ENCODE results near the gene KLRF1.

The KLRF1 gene

DNA sequence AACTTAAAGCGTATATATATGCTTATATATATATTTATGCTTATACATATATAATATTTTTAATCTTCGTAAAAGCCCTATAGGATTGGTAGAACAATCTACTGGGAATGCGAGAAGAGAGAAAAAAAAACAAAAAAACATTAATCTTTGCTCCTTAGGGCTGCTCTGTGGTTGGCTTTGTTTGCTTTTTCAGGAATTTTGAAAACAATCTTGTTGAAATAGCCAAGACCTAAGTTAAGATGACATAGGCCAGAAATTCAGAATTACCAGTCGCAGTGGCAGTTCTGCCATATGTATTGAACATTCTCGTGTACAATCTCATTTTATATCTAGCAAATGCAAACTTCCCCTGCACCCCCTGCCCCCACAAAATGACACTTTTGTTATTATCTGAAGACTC lies 54.7 kb downstream of the KLRF1 start:
- TF ChIP-seq, protein P1, sequence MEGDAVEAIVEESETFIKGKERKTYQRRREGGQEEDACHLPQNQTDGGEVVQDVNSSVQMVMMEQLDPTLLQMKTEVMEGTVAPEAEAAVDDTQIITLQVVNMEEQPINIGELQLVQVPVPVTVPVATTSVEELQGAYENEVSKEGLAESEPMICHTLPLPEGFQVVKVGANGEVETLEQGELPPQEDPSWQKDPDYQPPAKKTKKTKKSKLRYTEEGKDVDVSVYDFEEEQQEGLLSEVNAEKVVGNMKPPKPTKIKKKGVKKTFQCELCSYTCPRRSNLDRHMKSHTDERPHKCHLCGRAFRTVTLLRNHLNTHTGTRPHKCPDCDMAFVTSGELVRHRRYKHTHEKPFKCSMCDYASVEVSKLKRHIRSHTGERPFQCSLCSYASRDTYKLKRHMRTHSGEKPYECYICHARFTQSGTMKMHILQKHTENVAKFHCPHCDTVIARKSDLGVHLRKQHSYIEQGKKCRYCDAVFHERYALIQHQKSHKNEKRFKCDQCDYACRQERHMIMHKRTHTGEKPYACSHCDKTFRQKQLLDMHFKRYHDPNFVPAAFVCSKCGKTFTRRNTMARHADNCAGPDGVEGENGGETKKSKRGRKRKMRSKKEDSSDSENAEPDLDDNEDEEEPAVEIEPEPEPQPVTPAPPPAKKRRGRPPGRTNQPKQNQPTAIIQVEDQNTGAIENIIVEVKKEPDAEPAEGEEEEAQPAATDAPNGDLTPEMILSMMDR (IDR thresholded peaks at IDR 0.05; ENCODE audit: low read depth, low read length, missing control alignments) = no peak
- no peak overlapping the region for H3K4me3 ChIP-seq (ENCODE audit: low read depth, low read length)
- DNase-seq (ENCODE audit: low read depth) = no peak
- in situ Hi-C loops (cut with HindIII; ENCODE audit: low sequenced_read_pairs) = no loop called here

DNA sequence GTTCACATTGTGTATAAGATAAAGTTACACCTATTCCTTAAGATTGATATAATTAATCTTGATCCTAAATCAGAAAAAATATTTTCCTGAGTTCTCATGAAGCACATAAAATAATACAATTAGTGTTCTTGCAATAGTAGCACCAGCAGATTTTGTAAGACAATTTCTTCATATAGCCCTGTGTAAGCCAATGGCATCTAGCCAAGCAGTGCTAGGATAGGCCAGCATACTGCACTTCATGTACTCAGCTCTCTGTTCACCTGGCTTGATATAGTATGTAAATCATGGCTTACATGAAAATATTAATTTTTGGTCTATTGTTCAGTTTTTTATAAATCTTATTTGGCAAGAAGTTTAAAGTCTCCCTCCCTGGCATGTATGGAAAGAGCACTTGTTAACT lies 55.9 kb downstream of the KLRF1 start:
- in situ Hi-C loops (cut with HindIII; ENCODE audit: low sequenced_read_pairs) = no loop called here
- TF ChIP-seq, protein P1 (IDR thresholded peaks at IDR 0.05; ENCODE audit: low read depth, low read length, missing control alignments) = no peak
- no peak overlapping the region for H3K4me3 ChIP-seq (ENCODE audit: low read depth, low read length)
- no peak for DNase-seq (ENCODE audit: low read depth)

DNA sequence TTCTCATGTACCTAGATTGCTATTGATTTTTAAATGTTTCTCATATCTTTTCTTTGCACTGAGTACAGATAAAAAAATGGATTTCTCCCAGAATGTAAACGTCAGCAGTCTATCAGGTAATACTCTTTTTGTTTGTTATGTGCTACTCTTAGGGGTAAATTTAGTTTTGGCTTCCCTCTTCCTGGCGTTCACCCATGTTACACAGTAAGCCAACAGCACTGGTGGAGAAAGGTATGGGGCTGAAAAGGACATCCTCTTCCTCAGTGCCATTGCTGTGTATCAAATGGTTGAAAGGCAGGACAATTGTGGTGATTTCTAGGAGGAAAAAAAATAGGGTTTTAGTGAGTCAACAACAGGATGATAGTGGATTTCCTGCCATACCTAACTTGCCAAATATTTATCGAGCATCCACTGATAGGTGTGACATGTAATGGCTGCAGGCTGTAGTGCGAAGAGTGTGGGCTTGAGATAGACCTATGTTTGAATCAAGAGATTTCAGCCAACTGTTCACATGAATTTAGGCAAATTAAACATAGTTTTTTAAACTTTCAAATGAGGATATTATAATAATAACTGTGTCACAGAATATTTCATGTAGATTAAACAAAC lies 61.5 kb downstream of the KLRF1 start:
- no peak overlapping the region for H3K4me3 ChIP-seq (ENCODE audit: low read depth, low read length)
- DNase-seq (ENCODE audit: low read depth) = no peak
- in situ Hi-C loops (cut with HindIII; ENCODE audit: low sequenced_read_pairs) = no loop called here
- TF ChIP-seq, protein P1 (IDR thresholded peaks at IDR 0.05; ENCODE audit: low read depth, low read length, missing control alignments) = no peak
